ENCODE data around the gene HVCN1.
A peak's percentile ranks its signal among the peaks of the same experiment; 100 is the strongest.
"Not testable (repeated sequence)": the region's sequence is repeated elsewhere in the genome, so short reads cannot be mapped to it uniquely, and the experiment has no call there.

The HVCN1 gene

GRCh38 chr12:110688446-110689280, at the start of gene HVCN1:
Gene HVCN1, minus strand, starts transcription at chr12:110689115. Its CDS starts 5,870 bp downstream, at chr12:110683245.
- no peak for TF ChIP-seq CTCF (IDR thresholded peaks at IDR 0.05; ENCODE audit: low read depth, low read length)
- no peak for DNase-seq (ENCODE audit: low read depth, low spot score)
- in situ Hi-C loops (cut with HindIII; ENCODE audit: low sequenced_read_pairs) = no loop called here
- H3K4me3 ChIP-seq (ENCODE audit: low read depth, low read length) = peak within 1 kb of the TSS; percentile 48

- no peak overlapping the region for H3K4me3 ChIP-seq (ENCODE audit: low read depth, low read length)
- no peak for TF ChIP-seq CTCF (IDR thresholded peaks at IDR 0.05; ENCODE audit: low read depth, low read length)
- in situ Hi-C loops (cut with HindIII; ENCODE audit: low sequenced_read_pairs) = no loop called here
- DNase-seq (ENCODE audit: low read depth, low spot score) = no peak
Measured at GRCh38 chr12:110737532-110737931, 48.6 kb upstream of the HVCN1 start.

GRCh38 chr12:110737016-110737415, 48.1 kb upstream of the HVCN1 start:
- DNase-seq (ENCODE audit: low read depth, low spot score); H3K4me3 ChIP-seq (ENCODE audit: low read depth, low read length); in situ Hi-C loops (cut with HindIII; ENCODE audit: low sequenced_read_pairs): not testable (repeated sequence)

GRCh38 chr12:110733900-110734299, 45.0 kb upstream of the HVCN1 start:
- DNase-seq (ENCODE audit: low read depth, low spot score) = no peak
- in situ Hi-C loops (cut with HindIII; ENCODE audit: low sequenced_read_pairs) = no loop called here
- H3K4me3 ChIP-seq (ENCODE audit: low read depth, low read length) = no peak overlapping the region
- TF ChIP-seq CTCF (IDR thresholded peaks at IDR 0.05; ENCODE audit: low read depth, low read length) = no peak

- no peak for TF ChIP-seq CTCF (IDR thresholded peaks at IDR 0.05; ENCODE audit: low read depth, low read length)
- DNase-seq (ENCODE audit: low read depth, low spot score) = peak; percentile 23
- in situ Hi-C loops (cut with HindIII; ENCODE audit: low sequenced_read_pairs) = no loop called here
- no peak overlapping the region for H3K4me3 ChIP-seq (ENCODE audit: low read depth, low read length)
Measured at GRCh38 chr12:110733089-110733715, 44.3 kb upstream of the HVCN1 start.

GRCh38 chr12:110732572-110732971, 43.7 kb upstream of the HVCN1 start:
- in situ Hi-C loops (cut with HindIII; ENCODE audit: low sequenced_read_pairs) = no loop called here
- no peak for TF ChIP-seq CTCF (IDR thresholded peaks at IDR 0.05; ENCODE audit: low read depth, low read length)
- no peak for DNase-seq (ENCODE audit: low read depth, low spot score)
- no peak overlapping the region for H3K4me3 ChIP-seq (ENCODE audit: low read depth, low read length)

- DNase-seq (ENCODE audit: low read depth, low spot score) = no peak
- in situ Hi-C loops (cut with HindIII; ENCODE audit: low sequenced_read_pairs) = no loop called here
- no peak overlapping the region for H3K4me3 ChIP-seq (ENCODE audit: low read depth, low read length)
- no peak for TF ChIP-seq CTCF (IDR thresholded peaks at IDR 0.05; ENCODE audit: low read depth, low read length)
Measured at GRCh38 chr12:110731479-110731878, 42.6 kb upstream of the HVCN1 start.

All from astrocyte of the spinal cord (primary cell).